Esophagus muscularis mucosa (tissue), 3 donors: ENCODE measurements around the gene ZBTB16.

ENCODE experiments used
- EP300 ChIP-seq: sonication (generic); formaldehyde crosslinking; IDR thresholded peaks from one replicate; pipeline ENCODE4 v1.6.1; 2017; ENCODE audit warnings: antibody characterized with exemption
- TF ChIP-seq, protein P1 (sequence below), 3 experiments: fragments of 200-600 bp in 2 of 3; fragments of 450-650 bp in 1 of 3; sonication (generic) in 2 of 3; IDR thresholded peaks; one replicate each; pipeline ENCODE4 v1.5.1; 2017 to 2019; ENCODE audit warnings: antibody characterized with exemption in 3 of 3, mild to moderate bottlenecking in 2 of 3, moderate library complexity in 1 of 3

DNA sequence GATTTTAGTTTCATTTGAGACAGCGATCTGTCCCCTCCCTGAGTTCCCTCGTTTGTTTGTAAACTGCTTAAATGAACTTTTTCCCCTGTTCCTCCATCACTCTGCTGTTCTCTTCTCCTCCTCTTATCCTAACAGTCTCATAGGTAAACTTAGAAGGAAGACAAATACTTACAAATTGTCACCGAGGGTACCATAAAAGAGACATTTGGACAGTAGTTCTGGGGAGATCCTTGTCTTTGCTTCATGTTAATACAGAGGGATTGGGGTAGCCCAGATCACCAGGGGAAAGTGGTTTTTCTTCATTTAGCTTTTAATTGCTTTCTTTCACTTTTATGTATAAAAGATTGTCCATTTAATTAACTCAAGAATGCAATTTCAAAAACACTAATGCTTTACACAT, 46.1 kb downstream of the ZBTB16 start:
- TF ChIP-seq, protein P1, sequence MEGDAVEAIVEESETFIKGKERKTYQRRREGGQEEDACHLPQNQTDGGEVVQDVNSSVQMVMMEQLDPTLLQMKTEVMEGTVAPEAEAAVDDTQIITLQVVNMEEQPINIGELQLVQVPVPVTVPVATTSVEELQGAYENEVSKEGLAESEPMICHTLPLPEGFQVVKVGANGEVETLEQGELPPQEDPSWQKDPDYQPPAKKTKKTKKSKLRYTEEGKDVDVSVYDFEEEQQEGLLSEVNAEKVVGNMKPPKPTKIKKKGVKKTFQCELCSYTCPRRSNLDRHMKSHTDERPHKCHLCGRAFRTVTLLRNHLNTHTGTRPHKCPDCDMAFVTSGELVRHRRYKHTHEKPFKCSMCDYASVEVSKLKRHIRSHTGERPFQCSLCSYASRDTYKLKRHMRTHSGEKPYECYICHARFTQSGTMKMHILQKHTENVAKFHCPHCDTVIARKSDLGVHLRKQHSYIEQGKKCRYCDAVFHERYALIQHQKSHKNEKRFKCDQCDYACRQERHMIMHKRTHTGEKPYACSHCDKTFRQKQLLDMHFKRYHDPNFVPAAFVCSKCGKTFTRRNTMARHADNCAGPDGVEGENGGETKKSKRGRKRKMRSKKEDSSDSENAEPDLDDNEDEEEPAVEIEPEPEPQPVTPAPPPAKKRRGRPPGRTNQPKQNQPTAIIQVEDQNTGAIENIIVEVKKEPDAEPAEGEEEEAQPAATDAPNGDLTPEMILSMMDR (IDR thresholded peaks at IDR 0.05), result no peak
- TF ChIP-seq EP300, result no peak
